ENCODE data around the gene FAM25G. TPM values are rescaled to one million over a fixed set of nuclear protein-coding genes. Genes with fewer than 3 reads are reported as not detected.

Gene FAM25G
- total and polyA plus RNA-seq, 2 of the 13 experiments (the other 11 are each of a cell fraction or from before 2014, with no cell fraction given) = not detected

DNA sequence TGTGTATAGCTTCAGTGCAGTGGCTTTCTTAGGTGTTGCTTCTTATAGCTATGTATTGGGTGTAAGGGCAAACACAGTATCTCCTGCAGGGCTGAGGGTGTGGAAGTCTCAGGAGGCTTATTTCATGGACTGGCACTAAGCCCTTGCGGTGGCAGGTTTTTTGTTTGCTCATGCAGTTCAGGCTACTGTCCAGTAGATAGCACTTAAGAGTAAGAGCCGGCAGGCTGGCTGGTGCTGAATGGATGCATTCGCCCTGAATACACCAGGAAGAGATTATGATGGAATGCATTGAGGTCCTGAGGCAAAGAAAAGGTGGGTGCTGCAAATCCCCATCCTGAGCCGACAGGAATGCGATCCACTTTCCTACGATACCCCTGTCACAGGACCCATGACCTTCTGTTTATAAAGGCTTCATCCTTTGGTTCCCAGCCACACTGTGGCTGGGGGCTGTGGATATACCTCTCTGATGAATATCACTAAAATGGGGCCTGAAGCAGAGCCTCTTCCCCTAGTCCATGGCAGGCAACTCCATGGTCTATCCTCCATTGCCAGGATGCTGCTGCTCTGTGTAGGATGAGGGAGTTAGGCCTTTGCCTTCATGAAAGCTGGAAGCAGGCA is 52.5 kb downstream of the FAM25G start (continued):
- TF ChIP-seq, protein P1, sequence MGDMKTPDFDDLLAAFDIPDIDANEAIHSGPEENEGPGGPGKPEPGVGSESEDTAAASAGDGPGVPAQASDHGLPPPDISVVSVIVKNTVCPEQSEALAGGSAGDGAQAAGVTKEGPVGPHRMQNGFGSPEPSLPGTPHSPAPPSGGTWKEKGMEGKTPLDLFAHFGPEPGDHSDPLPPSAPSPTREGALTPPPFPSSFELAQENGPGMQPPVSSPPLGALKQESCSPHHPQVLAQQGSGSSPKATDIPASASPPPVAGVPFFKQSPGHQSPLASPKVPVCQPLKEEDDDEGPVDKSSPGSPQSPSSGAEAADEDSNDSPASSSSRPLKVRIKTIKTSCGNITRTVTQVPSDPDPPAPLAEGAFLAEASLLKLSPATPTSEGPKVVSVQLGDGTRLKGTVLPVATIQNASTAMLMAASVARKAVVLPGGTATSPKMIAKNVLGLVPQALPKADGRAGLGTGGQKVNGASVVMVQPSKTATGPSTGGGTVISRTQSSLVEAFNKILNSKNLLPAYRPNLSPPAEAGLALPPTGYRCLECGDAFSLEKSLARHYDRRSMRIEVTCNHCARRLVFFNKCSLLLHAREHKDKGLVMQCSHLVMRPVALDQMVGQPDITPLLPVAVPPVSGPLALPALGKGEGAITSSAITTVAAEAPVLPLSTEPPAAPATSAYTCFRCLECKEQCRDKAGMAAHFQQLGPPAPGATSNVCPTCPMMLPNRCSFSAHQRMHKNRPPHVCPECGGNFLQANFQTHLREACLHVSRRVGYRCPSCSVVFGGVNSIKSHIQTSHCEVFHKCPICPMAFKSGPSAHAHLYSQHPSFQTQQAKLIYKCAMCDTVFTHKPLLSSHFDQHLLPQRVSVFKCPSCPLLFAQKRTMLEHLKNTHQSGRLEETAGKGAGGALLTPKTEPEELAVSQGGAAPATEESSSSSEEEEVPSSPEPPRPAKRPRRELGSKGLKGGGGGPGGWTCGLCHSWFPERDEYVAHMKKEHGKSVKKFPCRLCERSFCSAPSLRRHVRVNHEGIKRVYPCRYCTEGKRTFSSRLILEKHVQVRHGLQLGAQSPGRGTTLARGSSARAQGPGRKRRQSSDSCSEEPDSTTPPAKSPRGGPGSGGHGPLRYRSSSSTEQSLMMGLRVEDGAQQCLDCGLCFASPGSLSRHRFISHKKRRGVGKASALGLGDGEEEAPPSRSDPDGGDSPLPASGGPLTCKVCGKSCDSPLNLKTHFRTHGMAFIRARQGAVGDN (CRISPR knock-in tag; IDR thresholded peaks at IDR 0.05) = no peak
- no peak for TF ChIP-seq ZBTB20 (CRISPR knock-in tag; IDR thresholded peaks at IDR 0.05; ENCODE audit: borderline replicate concordance, low read depth)
- TF ChIP-seq RFX3 (CRISPR knock-in tag; IDR thresholded peaks at IDR 0.05) = no peak
- TF ChIP-seq YEATS2 (CRISPR knock-in tag; IDR thresholded peaks at IDR 0.05; ENCODE audit: borderline replicate concordance) = no peak
- TF ChIP-seq, protein P2, sequence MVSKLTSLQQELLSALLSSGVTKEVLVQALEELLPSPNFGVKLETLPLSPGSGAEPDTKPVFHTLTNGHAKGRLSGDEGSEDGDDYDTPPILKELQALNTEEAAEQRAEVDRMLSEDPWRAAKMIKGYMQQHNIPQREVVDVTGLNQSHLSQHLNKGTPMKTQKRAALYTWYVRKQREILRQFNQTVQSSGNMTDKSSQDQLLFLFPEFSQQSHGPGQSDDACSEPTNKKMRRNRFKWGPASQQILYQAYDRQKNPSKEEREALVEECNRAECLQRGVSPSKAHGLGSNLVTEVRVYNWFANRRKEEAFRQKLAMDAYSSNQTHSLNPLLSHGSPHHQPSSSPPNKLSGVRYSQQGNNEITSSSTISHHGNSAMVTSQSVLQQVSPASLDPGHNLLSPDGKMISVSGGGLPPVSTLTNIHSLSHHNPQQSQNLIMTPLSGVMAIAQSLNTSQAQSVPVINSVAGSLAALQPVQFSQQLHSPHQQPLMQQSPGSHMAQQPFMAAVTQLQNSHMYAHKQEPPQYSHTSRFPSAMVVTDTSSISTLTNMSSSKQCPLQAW (CRISPR knock-in tag; IDR thresholded peaks at IDR 0.05) = no peak
- TF ChIP-seq, protein P3, sequence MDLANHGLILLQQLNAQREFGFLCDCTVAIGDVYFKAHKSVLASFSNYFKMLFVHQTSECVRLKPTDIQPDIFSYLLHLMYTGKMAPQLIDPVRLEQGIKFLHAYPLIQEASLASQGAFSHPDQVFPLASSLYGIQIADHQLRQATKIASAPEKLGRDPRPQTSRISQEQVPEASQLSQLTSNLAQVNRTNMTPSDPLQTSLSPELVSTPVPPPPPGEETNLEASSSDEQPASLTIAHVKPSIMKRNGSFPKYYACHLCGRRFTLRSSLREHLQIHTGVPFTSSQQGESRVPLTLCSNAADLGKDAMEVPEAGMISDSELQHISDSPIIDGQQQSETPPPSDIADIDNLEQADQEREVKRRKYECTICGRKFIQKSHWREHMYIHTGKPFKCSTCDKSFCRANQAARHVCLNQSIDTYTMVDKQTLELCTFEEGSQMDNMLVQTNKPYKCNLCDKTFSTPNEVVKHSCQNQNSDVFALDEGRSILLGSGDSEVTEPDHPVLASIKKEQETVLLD (CRISPR knock-in tag; IDR thresholded peaks at IDR 0.05; ENCODE audit: low read depth) = no peak
- TF ChIP-seq ZNF879 (CRISPR knock-in tag; IDR thresholded peaks at IDR 0.05) = no peak
- no peak for TF ChIP-seq CBX1 (IDR thresholded peaks at IDR 0.05; ENCODE audit: low read depth)
- no peak for TF ChIP-seq MTF1 (CRISPR knock-in tag; IDR thresholded peaks at IDR 0.05)
- TF ChIP-seq, protein P4, sequence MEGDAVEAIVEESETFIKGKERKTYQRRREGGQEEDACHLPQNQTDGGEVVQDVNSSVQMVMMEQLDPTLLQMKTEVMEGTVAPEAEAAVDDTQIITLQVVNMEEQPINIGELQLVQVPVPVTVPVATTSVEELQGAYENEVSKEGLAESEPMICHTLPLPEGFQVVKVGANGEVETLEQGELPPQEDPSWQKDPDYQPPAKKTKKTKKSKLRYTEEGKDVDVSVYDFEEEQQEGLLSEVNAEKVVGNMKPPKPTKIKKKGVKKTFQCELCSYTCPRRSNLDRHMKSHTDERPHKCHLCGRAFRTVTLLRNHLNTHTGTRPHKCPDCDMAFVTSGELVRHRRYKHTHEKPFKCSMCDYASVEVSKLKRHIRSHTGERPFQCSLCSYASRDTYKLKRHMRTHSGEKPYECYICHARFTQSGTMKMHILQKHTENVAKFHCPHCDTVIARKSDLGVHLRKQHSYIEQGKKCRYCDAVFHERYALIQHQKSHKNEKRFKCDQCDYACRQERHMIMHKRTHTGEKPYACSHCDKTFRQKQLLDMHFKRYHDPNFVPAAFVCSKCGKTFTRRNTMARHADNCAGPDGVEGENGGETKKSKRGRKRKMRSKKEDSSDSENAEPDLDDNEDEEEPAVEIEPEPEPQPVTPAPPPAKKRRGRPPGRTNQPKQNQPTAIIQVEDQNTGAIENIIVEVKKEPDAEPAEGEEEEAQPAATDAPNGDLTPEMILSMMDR (CRISPR knock-in tag; IDR thresholded peaks at IDR 0.05) = peak; percentile 77
- TF ChIP-seq FOXA1 (IDR thresholded peaks at IDR 0.05) = no peak
- peak; percentile 69 for TF ChIP-seq FOXA1 (CRISPR knock-in tag; IDR thresholded peaks at IDR 0.05)
- TF ChIP-seq ZNF331 (CRISPR knock-in tag; IDR thresholded peaks at IDR 0.05) = peak; percentile 17; the same call in 1 of the 2 replicates
- TF ChIP-seq ELF1 (CRISPR knock-in tag; IDR thresholded peaks at IDR 0.05) = no peak
- no peak for TF ChIP-seq CAMTA2 (CRISPR knock-in tag; IDR thresholded peaks at IDR 0.05; ENCODE audit: borderline replicate concordance)
- TF ChIP-seq MYC (CRISPR knock-in tag; IDR thresholded peaks at IDR 0.05; ENCODE audit: borderline replicate concordance) = no peak
- TF ChIP-seq CCDC6 (CRISPR knock-in tag; IDR thresholded peaks at IDR 0.05) = no peak
- no peak for TF ChIP-seq FOXK2 (IDR thresholded peaks at IDR 0.05)
- no peak for TF ChIP-seq MAZ (IDR thresholded peaks at IDR 0.05; ENCODE audit: borderline replicate concordance, low read depth, low read length)
- no peak for TF ChIP-seq MAZ (CRISPR knock-in tag; IDR thresholded peaks at IDR 0.05; ENCODE audit: low read depth)
- TF ChIP-seq ZNF614 (CRISPR knock-in tag; IDR thresholded peaks at IDR 0.05; ENCODE audit: borderline replicate concordance) = no peak
- peak; percentile 88 for TF ChIP-seq SMC3 (IDR thresholded peaks at IDR 0.05; ENCODE audit: low read length)
- 0 out of 2 replicates have a peak, but pooled peaks have one; percentile 41 for TF ChIP-seq CBX5 (CRISPR knock-in tag; IDR thresholded peaks at IDR 0.05; ENCODE audit: borderline replicate concordance)
- no peak for TF ChIP-seq ZNF121 (CRISPR knock-in tag; IDR thresholded peaks at IDR 0.05)

All from HepG2 (cell line).